ENCODE data around the gene B3GNT8. TPM values are rescaled to one million over a fixed set of nuclear protein-coding genes. Genes with fewer than 3 reads are reported as not detected.

Gene B3GNT8
- total and polyA plus RNA-seq, 9 of the 15 experiments (the other 6 are each of a cell fraction or from before 2014, with no cell fraction given): 0.11 to 2.9 (median 0.65) TPM; not detected in 2

- no peak for TF ChIP-seq MGA (IDR thresholded peaks at IDR 0.05)
Measured at GRCh38 chr19:41413947-41414346, 13.2 kb downstream of the B3GNT8 start (continued).

Data from K562 (cell line).